ENCODE results near the gene SRSF9. TPM values are rescaled to one million over a fixed set of nuclear protein-coding genes. Genes with fewer than 3 reads are reported as not detected.
A peak's percentile ranks its signal among the peaks of the same experiment; 100 is the strongest.

Gene SRSF9
- total and polyA plus RNA-seq, 2 of the 13 experiments (the other 11 are each of a cell fraction or from before 2014, with no cell fraction given): 125 to 144 TPM

- TF ChIP-seq SAFB2 (CRISPR knock-in tag; IDR thresholded peaks at IDR 0.05; ENCODE audit: borderline replicate concordance, low read depth): no peak
- TF ChIP-seq ZNF674 (CRISPR knock-in tag; IDR thresholded peaks at IDR 0.05; ENCODE audit: low read depth): no peak
- TF ChIP-seq MNT (IDR thresholded peaks at IDR 0.05): peak; percentile 79
- TF ChIP-seq ZBTB33 (CRISPR knock-in tag; IDR thresholded peaks at IDR 0.05): no peak
- TF ChIP-seq GTF2F1 (IDR thresholded peaks at IDR 0.05; ENCODE audit: low read length): no peak
- no peak for TF ChIP-seq MLLT10 (CRISPR knock-in tag; IDR thresholded peaks at IDR 0.05)
- no peak for TF ChIP-seq THAP8 (CRISPR knock-in tag; IDR thresholded peaks at IDR 0.05; ENCODE audit: borderline replicate concordance)
- no peak for TF ChIP-seq ZNF205 (CRISPR knock-in tag; IDR thresholded peaks at IDR 0.05)
- TF ChIP-seq NFYC (CRISPR knock-in tag; IDR thresholded peaks at IDR 0.05): peak; percentile 97
- TF ChIP-seq KLF16 (CRISPR knock-in tag; IDR thresholded peaks at IDR 0.05): peak in 1 of 2 experiments; percentile 70; a peak in 2 of 4 replicates
- peak; percentile 95 to 100 for TF ChIP-seq POLR2A (IDR thresholded peaks at IDR 0.05; ENCODE audit: insufficient read depth in 1 of 2, low read depth in 2 of 2, low read length in 2 of 2)
- peak; percentile 98 for TF ChIP-seq ARID4A (CRISPR knock-in tag; IDR thresholded peaks at IDR 0.05; ENCODE audit: borderline replicate concordance)
- TF ChIP-seq NCOA1 (CRISPR knock-in tag; IDR thresholded peaks at IDR 0.05): no peak
- TF ChIP-seq ZNF512 (CRISPR knock-in tag; IDR thresholded peaks at IDR 0.05): no peak
- no peak for TF ChIP-seq ZNF33A (CRISPR knock-in tag; IDR thresholded peaks at IDR 0.05; ENCODE audit: borderline replicate concordance)
- no peak for TF ChIP-seq GPBP1L1 (CRISPR knock-in tag; IDR thresholded peaks at IDR 0.05)
- TF ChIP-seq ZNF773 (CRISPR knock-in tag; IDR thresholded peaks at IDR 0.05; ENCODE audit: borderline replicate concordance): no peak
- no peak for TF ChIP-seq NKX3-1 (CRISPR knock-in tag; IDR thresholded peaks at IDR 0.05)
- TF ChIP-seq HHEX (CRISPR knock-in tag; IDR thresholded peaks at IDR 0.05): no peak
These were observed 26.3 kb upstream of the SRSF9 start, which contains the start of gene DYNLL1 (continued) for GRCh38 chr12:120495731-120496412.

Measured in HepG2 (cell line).